Parathyroid adenoma (tissue), 2 donors: ENCODE measurements around the gene LPAR1.

Source experiments
- H2AFZ ChIP-seq: fragments of 300-600 bp; sonication (generic); one replicate; pipeline ENCODE4 v1.7.0; 2017; ENCODE audit warnings: antibody characterized with exemption, mild to moderate bottlenecking
- H3K27ac ChIP-seq: fragments of 300-600 bp; sonication (generic); one replicate; pipeline ENCODE4 v1.7.0; 2017
- H3K27me3 ChIP-seq: fragments of 300-600 bp; sonication (generic); one replicate; pipeline ENCODE4 v1.7.0; 2017; ENCODE audit warnings: low read length; ENCODE audit not compliant: control insufficient read depth, insufficient read depth
- H3K36me3 ChIP-seq: fragments of 300-600 bp; sonication (generic); one replicate; pipeline ENCODE4 v1.7.0; 2017; ENCODE audit warnings: low read length; ENCODE audit not compliant: control insufficient read depth, insufficient read depth
- H3K4me1 ChIP-seq: fragments of 300-600 bp; sonication (generic); one replicate; pipeline ENCODE4 v1.7.0; 2017; ENCODE audit warnings: control low read depth
- H3K4me2 ChIP-seq: fragments of 300-600 bp; sonication (generic); one replicate; pipeline ENCODE4 v1.7.0; 2017; ENCODE audit warnings: low read length
- H3K4me3 ChIP-seq: fragments of 300-600 bp; sonication (generic); one replicate; pipeline ENCODE4 v1.7.0; 2017; ENCODE audit warnings: low read depth, low read length
- H3K79me2 ChIP-seq: fragments of 300-600 bp; sonication (generic); one replicate; pipeline ENCODE4 v1.7.0; 2017; ENCODE audit warnings: control low read depth
- H3K9ac ChIP-seq: fragments of 300-600 bp; sonication (generic); one replicate; pipeline ENCODE4 v1.7.0; 2017; ENCODE audit warnings: mild to moderate bottlenecking
- H3K9me3 ChIP-seq: fragments of 300-600 bp; sonication (generic); one replicate; pipeline ENCODE4 v1.7.0; 2017; ENCODE audit warnings: low read length; ENCODE audit not compliant: control insufficient read depth
- CTCF ChIP-seq: fragments of 300-600 bp; sonication (generic); IDR thresholded peaks from one replicate; pipeline ENCODE4 v1.7.0; 2017; ENCODE audit warnings: antibody characterized with exemption, mild to moderate bottlenecking
- donor health status: primary hyperparathyroidism.

Gene LPAR1

GRCh38 chr9:111040494-111040893, 2.2 kb upstream of the LPAR1 start:
- no peaks in the 10 kb centered on the region for H3K9me3 ChIP-seq
- no peaks in the 10 kb centered on the region for H3K36me3 ChIP-seq
- H3K79me2 ChIP-seq = no peaks in the 10 kb centered on the region
- H3K4me2 ChIP-seq = no peak overlapping the region
- H2AFZ ChIP-seq = no peak overlapping the region
- H3K27me3 ChIP-seq = no peaks in the 10 kb centered on the region
- no peak overlapping the region for H3K4me3 ChIP-seq
- H3K9ac ChIP-seq = no peak overlapping the region
- no peaks in the 10 kb centered on the region for H3K4me1 ChIP-seq
- no peak overlapping the region for H3K27ac ChIP-seq
- no peak for TF ChIP-seq CTCF

- Histone ChIP-seq H2AFZ (no peak overlapping the region), H3K79me2 (no peaks in the 10 kb centered on the region), H3K27ac (no peak overlapping the region), H3K4me1 (no peaks in the 10 kb centered on the region), H3K4me2 (peak overlapping the region; percentile 61), H3K36me3 (no peaks in the 10 kb centered on the region), H3K27me3 (no peaks in the 10 kb centered on the region), H3K9me3 (no peaks in the 10 kb centered on the region), H3K4me3 (no peak overlapping the region), H3K9ac (no peak overlapping the region)
- TF ChIP-seq CTCF = no peak
Observed at GRCh38 chr9:111039231-111039906, 1.1 kb upstream of the LPAR1 start.

- Histone ChIP-seq H3K79me2 (no peaks in the 10 kb centered on the region), H2AFZ (no peak overlapping the region), H3K9ac (no peak overlapping the region), H3K9me3 (no peaks in the 10 kb centered on the region), H3K4me2 (peak overlapping the region; percentile 81), H3K36me3 (no peaks in the 10 kb centered on the region), H3K27ac (no peak overlapping the region), H3K27me3 (no peaks in the 10 kb centered on the region), H3K4me1 (no peaks in the 10 kb centered on the region), H3K4me3 (peak overlapping the region; percentile 51)
- TF ChIP-seq CTCF = no peak
Observed at GRCh38 chr9:111037708-111038330, 451 bp downstream of the LPAR1 start.

GRCh38 chr9:111037356-111037707, 938 bp downstream of the LPAR1 start:
- Histone ChIP-seq H3K4me3 (peak overlapping the region; percentile 51), H3K4me2 (peak overlapping the region; percentile 81), H3K27me3 (no peaks in the 10 kb centered on the region), H2AFZ (no peak overlapping the region), H3K9ac (no peak overlapping the region), H3K27ac (no peak overlapping the region), H3K36me3 (no peaks in the 10 kb centered on the region), H3K9me3 (no peaks in the 10 kb centered on the region), H3K79me2 (no peaks in the 10 kb centered on the region), H3K4me1 (no peaks in the 10 kb centered on the region)
- TF ChIP-seq CTCF = no peak

- TF ChIP-seq CTCF = no peak
- no peaks in the 10 kb centered on the region for H3K4me1 ChIP-seq
- no peak overlapping the region for H3K27ac ChIP-seq
- H3K9me3 ChIP-seq = no peaks in the 10 kb centered on the region
- no peak overlapping the region for H2AFZ ChIP-seq
- no peaks in the 10 kb centered on the region for H3K27me3 ChIP-seq
- H3K36me3 ChIP-seq = no peaks in the 10 kb centered on the region
- peak overlapping the region; percentile 51 for H3K4me3 ChIP-seq
- peak overlapping the region; percentile 81 for H3K4me2 ChIP-seq
- no peaks in the 10 kb centered on the region for H3K79me2 ChIP-seq
- no peak overlapping the region for H3K9ac ChIP-seq
Observed at GRCh38 chr9:111036946-111037345, 1.3 kb downstream of the LPAR1 start.
